Breast epithelium (tissue), 3 donors: ENCODE measurements around the gene CATSPER3.

ENCODE experiments used
- CTCF ChIP-seq, 3 donors: fragments of 450-650 bp; IDR thresholded peaks; one replicate each; pipeline ENCODE4 v1.5.1; 2016 to 2017; ENCODE audit warnings: antibody characterized with exemption in 3 of 3, mild to moderate bottlenecking in 3 of 3, moderate library complexity in 3 of 3
- POLR2AphosphoS5 ChIP-seq, 3 donors: sonication (generic); formaldehyde crosslinking; IDR thresholded peaks; one replicate each; pipeline ENCODE4 v1.6.1; 2017; ENCODE audit warnings: antibody characterized with exemption in 3 of 3

- TF ChIP-seq CTCF (IDR thresholded peaks at IDR 0.05) (no peak), POLR2AphosphoS5 (IDR thresholded peaks at IDR 0.05) (no peak)
Measured at GRCh38 chr5:134989266-134989830, 21.6 kb downstream of the CATSPER3 start.
